Amygdala (tissue), 56 donors: ENCODE data around the gene EBPL.
A peak's percentile ranks its signal among the peaks of the same experiment; 100 is the strongest.
"Not testable (repeated sequence)": the region's sequence is repeated elsewhere in the genome, so short reads cannot be mapped to it uniquely, and the experiment has no call there.

Source experiments
- DNase-seq, 56 donors: peaks; one replicate each; lab custom pipeline; 2025; lab: John Stamatoyannopoulos, UW

The EBPL gene

DNA sequence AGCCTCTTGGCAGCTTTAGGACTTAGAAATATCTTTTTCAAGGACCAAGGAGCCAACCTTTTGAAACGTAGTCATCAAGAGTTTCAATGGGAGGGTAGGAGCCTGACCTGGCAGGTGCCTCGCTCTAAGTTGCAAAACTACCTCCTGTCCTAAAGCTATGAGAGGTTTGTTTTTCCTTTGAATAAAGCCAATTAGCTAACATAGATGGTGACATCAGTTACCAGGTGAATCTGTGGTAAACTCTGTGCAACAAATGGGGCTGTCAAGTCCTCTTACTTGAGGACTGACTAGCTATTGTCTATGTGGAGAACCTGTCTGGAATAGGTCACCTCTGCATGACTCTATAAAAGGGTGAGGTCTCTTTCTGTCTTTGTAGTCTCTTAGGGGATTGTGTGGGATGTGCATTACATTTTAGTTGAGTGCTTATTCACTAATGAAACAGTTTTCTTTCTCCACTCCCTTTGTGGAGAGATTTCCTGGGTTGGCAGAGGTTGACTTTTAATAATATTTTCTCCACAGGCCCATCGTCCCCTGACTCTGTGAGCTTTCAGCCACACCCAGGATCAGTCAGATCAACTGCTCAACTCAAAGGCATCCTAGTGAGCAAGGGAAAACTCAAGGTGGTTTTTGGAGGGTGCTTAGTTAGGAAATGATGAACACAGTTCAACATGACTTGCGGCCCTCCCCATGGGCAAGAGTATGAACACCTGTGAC, 53.1 kb downstream of the EBPL start:
- DNase-seq = no peak

DNA sequence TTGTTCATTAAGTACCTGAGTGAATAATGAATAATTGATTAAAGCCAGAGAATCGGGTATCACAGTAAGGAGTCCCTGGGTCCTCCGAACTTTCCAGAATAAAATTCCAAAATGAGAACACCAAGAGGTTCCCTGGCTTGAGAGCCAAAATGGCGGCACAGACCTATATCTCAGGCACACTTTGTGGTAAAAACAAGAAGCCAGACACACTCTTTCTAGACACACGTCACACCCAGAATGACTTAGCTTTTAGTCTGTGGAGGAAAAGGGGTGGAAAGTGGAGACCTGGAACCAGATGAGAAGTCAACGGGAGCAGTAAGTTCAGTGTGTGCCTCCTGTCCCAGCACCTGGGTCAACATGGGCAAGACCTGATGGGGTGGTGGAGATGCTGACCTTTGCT, 54.6 kb downstream of the EBPL start:
- no peak for DNase-seq

DNA sequence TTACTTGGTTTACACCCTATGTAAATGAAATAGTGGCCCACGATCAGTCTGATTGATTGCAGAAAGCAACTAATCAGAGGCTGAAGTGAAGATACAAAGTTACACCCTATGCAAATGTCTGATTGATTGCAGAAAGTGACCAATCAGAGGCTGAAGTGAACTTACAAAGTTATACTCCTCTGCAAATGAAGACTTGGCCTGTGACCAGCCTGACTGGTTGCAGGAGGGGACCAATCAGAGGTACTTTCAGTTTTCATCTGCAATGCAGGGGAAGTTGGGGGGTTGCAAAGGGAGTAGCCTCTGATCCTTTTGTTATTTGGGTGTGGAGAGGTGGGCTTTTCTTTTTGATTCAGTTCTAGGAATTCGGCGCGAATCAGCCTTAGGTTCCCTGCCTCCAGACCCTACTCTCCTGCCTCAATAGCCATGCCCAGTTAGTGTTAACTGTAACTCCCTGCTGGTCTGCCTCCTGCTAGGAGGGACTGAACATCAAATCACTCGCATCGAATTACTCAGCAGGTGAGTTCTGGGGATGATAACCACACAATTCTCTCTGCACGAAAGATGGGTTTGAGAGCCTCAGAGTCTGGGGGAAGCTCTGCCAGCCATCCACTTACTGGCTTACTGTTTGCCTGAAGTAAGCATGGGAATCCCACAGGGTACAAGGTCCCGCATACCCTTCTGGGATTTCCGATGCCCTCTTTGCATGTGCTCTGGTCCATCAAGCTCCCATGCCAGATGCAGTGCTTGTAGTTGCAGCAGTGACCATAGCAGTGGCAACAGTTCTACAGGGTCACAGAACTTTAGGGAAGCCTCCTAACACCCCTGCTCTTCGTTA, 55.5 kb downstream of the EBPL start:
- peak in 1 of 56 donors; percentile 42 for DNase-seq

DNA sequence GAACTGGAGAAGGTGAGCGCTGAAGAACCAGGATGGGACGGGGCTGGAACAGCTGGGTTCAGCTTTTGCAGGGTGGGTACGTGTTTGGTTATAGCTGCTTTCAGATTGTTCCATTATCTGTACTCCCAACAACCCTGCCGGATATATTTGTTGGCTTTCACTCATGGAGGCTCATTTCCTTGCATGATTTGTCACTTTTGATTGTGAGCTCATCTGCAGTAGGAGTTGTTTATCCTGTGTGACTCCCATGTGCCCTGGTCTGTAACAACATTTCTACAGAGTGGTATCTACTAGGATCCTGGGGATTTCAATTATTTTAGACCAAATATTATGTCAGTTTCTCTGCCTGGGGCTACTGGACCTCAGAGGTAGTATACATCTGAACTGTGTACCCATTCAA, 57.6 kb downstream of the EBPL start:
- no peak for DNase-seq

DNA sequence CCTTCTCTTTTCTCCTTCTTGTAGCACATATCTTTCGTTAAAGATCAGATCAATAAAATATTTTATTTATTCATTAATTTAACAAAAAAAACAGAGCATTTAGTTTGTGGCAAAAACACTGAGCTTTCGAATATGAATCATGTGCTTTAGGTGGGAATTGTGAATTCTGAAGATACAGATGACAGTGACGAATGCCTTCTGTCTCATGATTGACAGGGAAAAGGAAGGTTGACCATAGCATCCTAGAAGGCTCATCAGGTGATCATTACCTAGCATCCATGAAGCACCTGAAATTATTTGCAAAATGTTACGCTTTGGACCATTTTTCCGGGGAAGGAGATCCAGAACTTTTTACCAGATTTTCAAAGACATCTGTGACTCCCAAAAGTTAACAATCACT, 59.1 kb downstream of the EBPL start:
- DNase-seq = no peak

DNA sequence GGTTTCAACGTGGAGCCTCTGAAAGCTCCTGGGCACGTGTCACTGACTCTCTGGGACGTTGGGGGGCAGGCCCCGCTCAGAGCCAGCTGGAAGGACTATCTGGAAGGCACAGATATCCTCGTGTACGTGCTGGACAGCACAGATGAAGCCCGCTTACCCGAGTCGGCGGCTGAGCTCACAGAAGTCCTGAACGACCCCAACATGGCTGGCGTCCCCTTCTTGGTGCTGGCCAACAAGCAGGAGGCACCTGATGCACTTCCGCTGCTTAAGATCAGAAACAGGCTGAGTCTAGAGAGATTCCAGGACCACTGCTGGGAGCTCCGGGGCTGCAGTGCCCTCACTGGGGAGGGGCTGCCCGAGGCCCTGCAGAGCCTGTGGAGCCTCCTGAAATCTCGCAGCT, 60.7 kb downstream of the EBPL start:
- DNase-seq = no peak

DNA sequence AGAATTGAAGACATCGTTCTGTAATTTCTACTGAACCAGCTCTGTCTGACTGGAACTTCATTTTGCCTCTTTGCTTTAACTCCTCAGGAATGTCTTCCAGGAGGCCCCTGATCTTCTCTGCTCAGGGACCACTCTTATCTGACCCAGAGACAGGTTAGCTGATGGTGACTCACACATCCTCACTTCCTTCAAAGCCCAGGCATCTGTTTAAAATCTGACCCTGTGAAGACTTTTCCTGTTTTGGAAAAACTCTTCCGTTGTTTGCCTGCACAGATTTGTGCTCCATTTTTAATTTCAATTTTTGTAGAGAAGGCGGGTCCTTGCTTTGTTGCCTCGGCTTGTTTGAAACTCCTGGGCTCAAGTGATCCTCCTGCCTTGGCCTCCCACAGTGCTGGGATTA, 61.3 kb downstream of the EBPL start:
- DNase-seq = no peak

DNA sequence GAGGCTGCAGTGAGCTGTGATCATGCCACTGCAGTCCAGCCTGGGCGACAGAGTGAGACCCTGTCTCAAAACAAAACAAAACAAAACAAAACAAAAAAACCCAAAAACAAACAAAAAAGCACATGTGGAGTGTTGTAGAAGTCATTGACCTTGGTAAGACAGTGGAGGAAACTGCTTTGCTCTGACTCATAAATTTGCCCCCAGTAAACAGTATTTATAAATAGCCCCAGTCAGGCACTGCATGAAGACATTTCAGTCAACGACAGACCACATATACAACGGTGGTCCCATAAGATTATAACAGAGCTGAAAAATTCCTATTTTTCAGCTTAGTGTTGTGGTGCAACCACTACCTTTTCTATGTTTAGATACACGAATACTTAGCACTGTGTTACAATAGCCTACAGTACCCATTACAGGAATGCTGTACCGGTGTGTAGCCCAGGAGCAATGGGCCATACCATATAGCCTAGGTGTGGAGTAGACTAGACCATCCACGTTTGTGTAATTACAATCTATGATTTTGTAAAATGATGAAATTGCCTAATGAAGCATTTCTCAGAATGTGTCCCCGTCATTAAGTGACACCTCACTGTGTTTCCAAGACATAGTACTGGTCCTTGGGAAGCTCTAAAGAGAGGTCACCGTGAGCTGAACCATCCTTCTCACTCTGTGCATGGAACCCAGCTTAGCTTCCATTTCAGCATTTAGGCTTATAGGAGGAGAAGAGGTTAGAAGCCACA, 61.9 kb downstream of the EBPL start:
- no peak for DNase-seq

DNA sequence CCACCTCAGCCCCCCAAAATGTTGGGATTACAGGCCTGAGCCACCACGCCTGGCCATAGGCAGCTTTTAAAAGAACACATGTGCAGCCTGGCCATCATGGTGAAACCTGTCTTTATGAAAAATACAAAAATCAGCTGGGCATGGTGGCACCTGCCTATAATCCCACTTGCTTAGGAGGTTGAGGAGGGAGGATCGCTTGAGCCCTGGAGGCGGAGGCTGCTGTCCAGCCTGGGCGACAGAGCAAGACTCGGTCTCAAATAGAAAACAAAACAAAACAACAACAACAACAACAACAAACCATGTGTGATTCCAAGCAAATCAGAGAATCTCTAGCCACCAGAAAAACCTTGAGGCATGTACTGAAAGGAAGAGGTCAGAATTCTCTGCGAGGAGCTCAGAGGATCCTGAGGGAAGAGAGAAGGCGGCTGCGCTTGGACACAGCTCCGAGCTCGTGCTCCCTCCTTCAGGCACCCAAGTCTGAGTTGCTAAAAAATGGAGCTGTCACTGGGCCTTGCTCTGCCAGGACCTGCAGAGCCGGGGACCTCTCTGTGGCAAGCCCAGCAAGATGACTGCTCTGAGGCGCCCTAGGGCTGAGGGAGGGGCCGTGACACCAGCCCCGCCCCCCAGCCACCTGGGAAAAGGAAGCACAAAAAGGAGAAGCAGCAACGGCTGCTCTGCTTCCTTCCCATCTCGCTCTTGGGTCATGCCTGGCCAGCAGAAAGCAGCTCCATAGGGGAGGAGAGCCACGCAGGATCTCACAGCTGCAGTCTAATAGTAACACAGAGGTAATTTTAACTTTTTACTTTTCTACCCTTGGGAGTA, 63.2 kb downstream of the EBPL start, which contains the start of gene ARL11:
Gene ARL11, plus strand, starts transcription at position 677 of the 822 bp plus-strand sequence. CDS start 1,941 bp downstream, outside the sequence.
- DNase-seq = peak in 16 of 56 donors; percentile 7 to 51 (median 18)

DNA sequence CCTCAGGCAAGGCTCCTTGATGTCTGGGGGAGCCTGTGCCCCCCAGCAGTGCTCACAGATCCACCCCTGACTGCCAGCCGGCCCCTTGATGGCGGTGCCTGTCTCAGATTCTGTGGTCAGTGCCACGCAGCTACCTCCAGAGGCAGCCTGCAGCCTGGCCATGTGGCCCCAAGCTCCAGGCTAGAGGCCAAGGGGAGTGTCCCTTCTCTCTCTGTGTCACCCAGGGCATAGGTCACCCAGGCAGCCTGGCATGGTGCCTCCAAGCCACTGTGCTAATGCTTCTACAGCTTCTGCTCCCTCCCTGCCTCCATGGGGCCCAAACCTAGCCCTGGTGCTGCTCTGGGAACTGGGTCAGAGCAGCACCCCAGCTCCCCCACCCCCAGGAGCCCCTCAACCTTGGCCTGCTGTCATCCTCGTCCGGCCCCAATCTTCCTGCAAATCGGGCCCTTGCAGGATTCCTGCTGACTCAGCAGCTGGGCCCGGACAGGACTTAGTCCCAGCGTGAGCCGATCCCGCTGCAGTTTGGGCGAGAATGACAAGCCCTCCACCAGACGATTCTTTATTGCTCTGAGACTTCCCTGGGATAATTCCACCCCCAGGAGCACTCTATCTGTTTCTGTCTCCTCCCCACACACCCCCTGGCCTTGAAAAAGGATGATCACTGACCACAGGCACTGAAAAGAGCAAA, 65.8 kb downstream of the EBPL start:
- DNase-seq = peak in 14 of 56 donors; percentile 9 to 41 (median 22)

DNA sequence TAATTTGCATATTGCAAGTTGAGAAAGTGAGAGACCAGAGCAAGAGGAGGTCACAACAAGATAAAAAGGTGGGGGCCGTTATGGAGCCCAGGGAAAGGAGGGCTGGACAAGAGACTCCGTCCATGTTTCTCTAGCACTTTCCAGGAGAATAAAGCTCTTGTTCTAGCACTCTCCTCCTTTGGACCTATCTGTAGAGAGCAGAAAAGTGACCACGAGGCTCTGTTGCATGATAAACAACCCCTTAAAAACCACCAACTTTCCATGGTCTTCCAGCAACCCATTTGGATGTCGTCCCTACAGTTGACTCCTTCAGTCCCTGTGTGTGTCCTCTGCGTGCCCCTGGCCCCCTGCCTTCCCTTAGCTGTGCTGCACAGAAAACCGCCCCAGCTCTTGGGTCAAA, 67.1 kb downstream of the EBPL start:
- no peak for DNase-seq

DNA sequence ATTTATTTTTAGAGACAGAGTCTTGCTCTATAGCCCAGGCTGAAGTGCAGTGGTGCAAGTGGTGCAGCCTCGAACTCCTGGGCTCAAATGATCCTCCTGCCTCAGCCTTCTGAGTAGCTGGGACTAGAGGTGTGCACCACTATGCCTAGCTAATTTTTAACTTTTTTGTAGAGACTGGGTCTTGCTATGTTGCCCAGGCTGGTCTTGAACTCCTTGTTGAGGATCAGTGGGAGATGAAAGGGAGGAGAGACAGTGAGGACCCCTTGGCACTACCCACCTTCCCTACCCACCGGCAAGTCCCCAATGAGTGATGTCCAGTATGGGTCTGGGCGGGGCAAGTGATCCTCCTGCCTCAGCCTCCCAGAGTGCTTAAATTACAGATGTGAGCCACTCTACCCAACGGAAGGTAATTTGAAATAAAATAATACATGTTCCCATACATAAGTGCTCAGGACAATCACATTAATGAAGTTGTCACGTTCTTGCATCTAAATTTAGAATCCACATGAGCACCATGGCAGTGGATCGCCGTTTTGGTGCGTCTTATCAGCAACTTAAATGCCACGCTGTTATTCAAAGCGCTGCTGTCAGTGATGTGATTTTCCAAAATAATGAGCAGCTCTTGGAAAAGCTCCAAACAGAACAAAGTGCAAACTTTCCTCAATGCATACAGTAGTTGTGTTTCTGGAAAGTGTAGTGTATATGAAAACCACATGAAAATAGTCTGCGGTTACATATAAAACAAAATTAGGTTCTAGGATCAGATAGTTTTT, 68.9 kb downstream of the EBPL start:
- no peak for DNase-seq

DNA sequence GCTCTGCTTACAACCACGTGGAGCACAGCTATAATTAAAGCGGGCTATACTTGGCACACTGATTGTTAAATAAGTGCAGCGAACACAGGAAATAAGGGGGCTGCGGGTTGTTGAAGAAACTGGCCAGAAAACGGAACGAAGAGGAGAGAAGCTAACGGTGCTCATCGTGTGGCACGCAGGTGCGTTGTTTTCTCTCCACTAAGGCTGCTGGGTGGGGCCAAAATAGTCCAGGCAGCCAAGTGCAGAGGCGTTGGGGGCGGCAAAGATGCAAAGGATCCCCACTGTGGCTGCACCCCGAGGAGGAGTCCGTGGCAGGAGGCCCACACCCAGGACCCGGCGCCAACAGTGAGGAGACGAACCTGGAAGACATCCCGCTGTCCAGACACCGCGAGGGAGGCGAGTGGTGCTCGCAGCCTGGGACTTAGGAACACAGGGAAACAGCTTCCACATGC, 71.1 kb downstream of the EBPL start:
- peak in 8 of 56 donors; percentile 9 to 27 (median 18) for DNase-seq

DNA sequence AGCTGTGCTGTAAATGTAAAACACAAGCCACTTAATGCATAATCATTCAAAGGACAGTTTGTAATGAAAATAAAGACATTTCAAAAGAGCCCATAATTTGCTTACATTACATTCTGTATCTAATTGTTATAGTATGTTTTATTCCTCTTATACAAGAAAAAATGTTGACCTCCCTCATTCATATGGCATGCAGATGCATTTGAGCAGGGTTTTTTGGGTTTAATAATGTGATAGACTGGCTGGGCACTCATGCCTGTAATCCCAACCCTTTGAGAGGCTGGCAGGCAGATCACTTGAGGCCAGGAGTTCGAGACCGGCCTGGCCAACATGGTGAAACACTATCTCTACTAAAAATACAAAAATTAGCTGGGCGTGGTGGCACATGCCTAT, 74.6 kb downstream of the EBPL start:
- DNase-seq = no peak

DNA sequence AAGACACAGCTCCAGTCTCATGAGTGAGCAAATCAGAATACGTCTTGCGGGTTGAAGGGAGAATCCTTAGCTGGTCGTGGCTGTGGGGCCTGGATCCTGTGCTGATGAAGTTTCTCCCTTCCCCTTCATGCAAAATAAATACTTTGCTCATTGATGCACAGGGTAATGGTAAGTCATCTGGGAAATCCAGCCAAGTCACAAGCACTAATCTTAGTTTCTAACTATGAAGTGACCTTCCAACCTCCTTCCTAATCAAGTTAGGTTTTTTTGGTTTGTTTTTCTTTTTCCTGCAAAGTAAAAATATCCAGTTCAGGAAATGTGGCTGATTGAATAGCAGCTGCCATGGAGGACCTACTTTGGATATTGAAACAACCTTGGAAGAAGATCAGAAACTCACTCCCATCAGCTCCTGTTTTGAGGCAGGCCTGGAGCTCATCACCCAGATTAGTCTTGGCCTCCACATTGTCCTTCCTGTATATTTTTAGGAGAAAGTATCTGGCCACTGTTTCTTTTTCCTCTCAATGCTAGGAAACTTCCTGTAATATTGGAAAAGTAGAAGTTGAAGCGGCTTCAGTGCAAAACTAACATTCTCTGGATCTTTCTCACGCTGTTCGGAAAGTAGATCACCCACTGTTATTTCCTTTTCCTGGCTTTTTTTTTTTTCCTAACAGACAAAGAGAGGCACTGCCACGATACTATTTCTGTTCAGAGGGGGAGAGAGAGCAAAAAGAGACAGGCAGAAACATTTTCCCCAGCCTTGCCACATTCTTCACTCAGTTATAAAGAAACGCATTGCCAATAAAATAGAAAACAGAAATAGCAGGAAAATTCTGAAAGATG, 75.2 kb downstream of the EBPL start:
- DNase-seq = no peak

DNA sequence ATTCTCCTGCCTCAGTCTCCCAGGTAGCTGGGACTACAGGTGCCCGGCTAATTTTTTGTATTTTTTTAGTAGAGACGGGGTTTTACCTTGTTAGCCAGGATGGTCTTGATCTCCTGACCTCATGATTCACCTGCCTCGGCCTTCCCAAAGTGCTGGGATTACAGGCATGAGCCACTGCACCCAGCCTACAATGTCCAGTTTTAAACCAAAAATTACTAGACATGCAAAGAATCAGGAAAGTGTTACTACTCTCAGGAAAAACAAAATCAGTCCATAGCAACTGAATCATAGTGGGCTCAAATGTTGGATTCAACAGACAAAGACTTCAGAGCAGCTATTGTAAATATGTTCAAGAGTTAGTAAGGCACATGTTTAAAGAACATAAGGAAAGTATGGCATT, 79.2 kb downstream of the EBPL start:
- DNase-seq = not testable (repeated sequence)
